Smooth muscle cell (in vitro differentiated cells): ENCODE results near the gene TERC. TPM values are rescaled to one million over a fixed set of nuclear protein-coding genes. Genes with fewer than 3 reads are reported as not detected.
A peak's percentile ranks its signal among the peaks of the same experiment; 100 is the strongest.

ENCODE experiments used
- DNase-seq: peaks from one replicate; lab custom pipeline; 2025; ENCODE audit not compliant: unreplicated experiment; lab: John Stamatoyannopoulos, UW
- H2AFZ ChIP-seq: fragments of 200-600 bp; sonication (generic); 2 replicates; pipeline ENCODE4 v1.6.0; 2016; ENCODE audit warnings: antibody characterized with exemption, low read depth, mild to moderate bottlenecking
- H3F3A ChIP-seq: fragments of 200-600 bp; sonication (generic); 2 replicates; pipeline ENCODE4 v1.6.0; 2017; ENCODE audit warnings: antibody characterized with exemption, low read depth
- H3K27ac ChIP-seq: fragments of 200-600 bp; sonication (generic); 2 replicates; pipeline ENCODE4 v1.5.1; 2016; ENCODE audit warnings: low read depth, mild to moderate bottlenecking
- H3K27me3 ChIP-seq: fragments of 200-600 bp; sonication (generic); 2 replicates; pipeline ENCODE4 v1.6.1; 2016; ENCODE audit warnings: low read depth, mild to moderate bottlenecking
- H3K36me3 ChIP-seq: fragments of 200-600 bp; sonication (generic); 2 replicates; pipeline ENCODE4 v1.5.1; 2016; ENCODE audit warnings: low read depth
- H3K4me1 ChIP-seq: fragments of 200-600 bp; sonication (generic); 2 replicates; pipeline ENCODE4 v1.5.1; 2016; ENCODE audit warnings: low read depth
- H3K4me2 ChIP-seq: fragments of 200-600 bp; sonication (generic); 2 replicates; pipeline ENCODE4 v1.6.0; 2016; ENCODE audit warnings: mild to moderate bottlenecking
- H3K4me3 ChIP-seq: fragments of 200-600 bp; sonication (generic); 2 replicates; pipeline ENCODE4 v1.5.1; 2016; ENCODE audit warnings: mild to moderate bottlenecking
- H3K79me2 ChIP-seq: fragments of 200-600 bp; sonication (generic); 2 replicates; pipeline ENCODE4 v1.6.0; 2016; ENCODE audit warnings: low read depth, mild to moderate bottlenecking
- H3K9ac ChIP-seq: fragments of 200-600 bp; sonication (generic); 2 replicates; pipeline ENCODE4 v1.6.0; 2016; ENCODE audit warnings: low read depth
- H3K9me3 ChIP-seq: fragments of 200-600 bp; sonication (generic); replicated peaks from 2 replicates; pipeline ENCODE4 v1.5.1; 2016; ENCODE audit warnings: low read depth
- H4K20me1 ChIP-seq: fragments of 200-600 bp; sonication (generic); 2 replicates; pipeline ENCODE4 v1.6.0; 2016; ENCODE audit warnings: low read depth
- CTCF ChIP-seq: fragments of 200-600 bp; sonication (generic); IDR thresholded peaks from 2 replicates; pipeline ENCODE4 v1.5.1; 2017; ENCODE audit warnings: borderline replicate concordance, mild to moderate bottlenecking, antibody characterized with exemption; ENCODE audit not compliant: insufficient read depth, poor library complexity, severe bottlenecking
- whole genome bisulfite sequencing: methylation state at CpG from one replicate; pipeline ENCODE4 v1.1.7; 2016; ENCODE audit warnings: low lambda C conversion rate; 5-methylcytosine and 5-hydroxymethylcytosine counted together
- polyA plus RNA-seq: library from polyadenylated mRNA; unstranded; fragments of >200 nt; fragmentation: Nextera tagmentation; extraction: Ambion mirVana; gene quantifications from 2 replicates; pipeline ENCODE4 v1.2.1, GENCODE V29; 2016
- total RNA-seq: library from RNA; depleted of rRNA; stranded (reverse); fragments of >200 nt; gene quantifications from 2 replicates; pipeline ENCODE4 v1.2.3, GENCODE V29; 2014

The TERC gene
- total and polyA plus RNA-seq, 2 experiments from 2014 or later = 148 TPM; not detected in 1

DNA sequence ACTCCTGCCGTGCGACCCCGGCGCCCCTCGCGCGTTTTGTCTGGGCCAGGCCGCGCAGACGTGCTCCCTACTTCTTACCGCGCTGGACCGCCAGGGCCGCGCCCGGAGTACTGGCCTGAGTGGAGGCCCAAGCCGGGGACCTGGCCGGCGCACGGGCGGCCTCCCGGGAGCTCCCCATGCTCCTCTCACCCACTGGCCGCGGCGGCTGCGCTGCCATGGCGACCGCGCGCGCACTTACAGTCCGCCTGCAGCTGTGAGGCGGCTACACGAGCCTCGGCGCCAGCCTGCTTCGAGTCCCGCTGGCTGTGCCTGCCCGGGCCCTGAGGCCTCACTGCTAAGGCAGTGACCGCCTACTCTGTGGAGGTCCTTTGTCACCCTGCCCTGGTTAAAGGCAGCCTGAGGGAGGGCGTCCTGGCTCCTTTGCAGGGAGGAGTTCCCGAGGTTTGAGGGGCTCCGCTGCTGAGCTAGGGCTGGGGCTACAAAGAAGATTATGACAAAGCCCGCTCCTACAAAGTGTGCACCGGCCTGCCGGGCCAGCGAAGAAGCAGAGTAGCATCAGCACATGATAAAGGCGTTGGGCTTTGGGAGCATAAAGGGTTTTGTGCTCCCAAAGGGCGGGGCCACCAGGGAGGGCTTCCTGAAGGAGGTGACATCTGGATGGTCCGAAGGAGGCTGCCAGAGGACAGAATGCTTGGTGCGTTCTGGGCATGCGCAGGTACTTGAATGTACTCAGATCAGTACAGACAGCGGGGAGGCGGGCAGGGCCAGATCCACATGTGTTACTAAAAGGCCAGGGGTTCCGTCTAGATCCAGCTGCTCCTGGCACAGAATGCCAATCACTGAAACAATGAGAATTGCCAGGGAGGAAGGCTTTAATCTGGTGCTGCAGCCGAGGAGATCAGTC is 47.7 kb upstream of the TERC start, which contains the start of the genes LRRC34 and LRRIQ4:
Gene LRRC34 (minus strand): TSS at position 573 of the 904 bp plus-strand sequence. CDS start 356 bp downstream, at position 217.
Gene LRRIQ4 (plus strand): TSS at position 539 of the 904 bp plus-strand sequence. CDS start 9,052 bp downstream, outside the sequence.
- Histone ChIP-seq H3F3A (no peaks in the 10 kb centered on the region), H4K20me1 (no peaks in the 10 kb centered on the region), H3K27ac (peak within 1 kb of the TSS; percentile 51), H3K4me2 (peak within 1 kb of the TSS; percentile 85), H3K9me3 (peaks cover 11% of the 10 kb centered on the region), H3K36me3 (no peaks in the 10 kb centered on the region), H3K9ac (peak within 1 kb of the TSS; percentile 58), H3K4me1 (peaks cover 6% of the 10 kb centered on the region), H3K79me2 (no peaks in the 10 kb centered on the region), H3K27me3 (no peaks in the 10 kb centered on the region), H2AFZ (peak within 1 kb of the TSS; percentile 81), H3K4me3 (peak within 1 kb of the TSS; percentile 61)
- DNase-seq = peak; percentile 24
- no peak for TF ChIP-seq CTCF
- 24% methylated on average over 45 of the region's 56 CpGs for WGBS

DNA sequence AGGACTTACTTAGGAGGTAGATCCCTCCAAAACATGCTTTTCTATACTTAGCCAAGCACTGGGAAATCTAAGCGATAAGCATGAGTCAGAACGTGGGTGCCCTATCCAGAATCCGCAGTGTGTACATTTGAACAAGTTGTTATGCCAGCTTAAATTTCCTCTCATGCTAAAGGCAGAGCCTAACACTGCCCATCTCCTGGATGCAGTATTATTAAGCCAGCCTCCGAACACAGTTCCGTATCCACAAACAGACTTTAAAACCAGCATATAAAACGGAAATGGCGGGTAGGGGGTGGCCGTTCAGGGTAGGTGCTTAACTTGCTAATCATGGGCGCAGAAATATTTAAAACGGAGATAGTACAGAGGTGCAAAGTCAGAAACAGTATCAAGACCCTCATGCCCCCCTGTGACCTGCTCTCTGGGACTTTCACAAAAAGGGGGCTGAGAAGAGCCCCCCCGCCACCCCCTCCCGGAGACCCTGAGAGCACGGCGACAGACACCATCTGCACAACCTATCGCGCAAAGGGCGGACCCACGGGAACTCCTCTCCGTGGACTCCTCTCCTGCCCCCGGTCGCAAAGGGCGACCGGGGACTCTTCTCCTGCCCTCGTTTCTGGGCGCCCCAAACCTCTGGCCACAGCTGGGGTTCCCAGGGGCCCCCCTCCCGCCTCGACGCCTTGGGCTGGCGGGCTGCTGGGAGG is 46.9 kb upstream of the TERC start:
- 23% methylated on average over 28 of the region's 29 CpGs for WGBS
- H3K4me3 ChIP-seq = peak overlapping the region; percentile 61
- peaks cover 11% of the 10 kb centered on the region for H3K9me3 ChIP-seq
- H3K9ac ChIP-seq = peak overlapping the region; percentile 58
- no peaks in the 10 kb centered on the region for H3F3A ChIP-seq
- H3K36me3 ChIP-seq = no peaks in the 10 kb centered on the region
- DNase-seq = no peak
- no peak for TF ChIP-seq CTCF
- no peaks in the 10 kb centered on the region for H3K27me3 ChIP-seq
- H3K4me1 ChIP-seq = peaks cover 6% of the 10 kb centered on the region
- H4K20me1 ChIP-seq = no peaks in the 10 kb centered on the region
- H3K79me2 ChIP-seq = no peaks in the 10 kb centered on the region
- H2AFZ ChIP-seq = peak overlapping the region; percentile 81
- H3K4me2 ChIP-seq = peak overlapping the region; percentile 85
- peak overlapping the region; percentile 51 for H3K27ac ChIP-seq

DNA sequence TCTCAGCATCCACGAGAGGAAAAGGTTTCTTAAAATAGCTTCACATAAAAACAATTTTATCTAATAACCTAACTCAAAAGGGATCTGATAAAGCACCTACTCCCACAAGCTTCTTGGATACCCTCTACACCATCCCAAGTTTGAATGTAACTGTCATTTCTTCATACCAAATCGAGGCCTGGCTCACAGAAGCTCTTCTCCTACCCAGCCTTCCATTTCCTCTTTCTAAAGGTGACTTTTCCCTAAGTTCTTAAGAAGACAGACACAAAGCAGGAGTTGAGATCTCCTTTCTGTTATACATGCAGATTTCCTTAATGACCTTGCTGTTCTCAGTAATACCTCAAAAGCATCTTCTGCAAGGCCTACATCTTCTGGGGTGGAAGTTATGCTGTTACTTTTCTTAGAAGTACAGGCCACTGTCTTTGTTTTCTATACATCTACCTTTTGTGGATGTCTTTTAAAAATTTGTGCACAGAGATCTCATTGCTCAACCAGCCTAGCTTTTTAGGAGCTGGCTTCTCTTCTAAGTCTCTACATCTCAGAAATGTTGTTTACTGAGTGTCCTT is 44.5 kb upstream of the TERC start:
- no peaks in the 10 kb centered on the region for H4K20me1 ChIP-seq
- H3K36me3 ChIP-seq = no peaks in the 10 kb centered on the region
- no peaks in the 10 kb centered on the region for H3K9me3 ChIP-seq
- DNase-seq = no peak
- H2AFZ ChIP-seq = no peak overlapping the region
- H3K27me3 ChIP-seq = no peaks in the 10 kb centered on the region
- H3F3A ChIP-seq = no peaks in the 10 kb centered on the region
- TF ChIP-seq CTCF = no peak
- H3K9ac ChIP-seq = no peak overlapping the region
- H3K79me2 ChIP-seq = no peaks in the 10 kb centered on the region
- H3K4me3 ChIP-seq = no peak overlapping the region
- no peak overlapping the region for H3K27ac ChIP-seq
- H3K4me2 ChIP-seq = no peak overlapping the region
- 83% methylated on average over 2 of the region's 2 CpGs for WGBS
- peaks cover 6% of the 10 kb centered on the region for H3K4me1 ChIP-seq
